ENCODE measurements around the gene KLHL4. TPM values are rescaled to one million over a fixed set of nuclear protein-coding genes. Genes with fewer than 3 reads are reported as not detected.

Gene KLHL4
- total and polyA plus RNA-seq, 2 of the 8 experiments (the other 6 are each of a cell fraction or from before 2014, with no cell fraction given) = 8.8 to 16.0 TPM

- no peak overlapping the region for H2BK5ac ChIP-seq (ENCODE audit: low read depth, low read length)
- no peak overlapping the region for H3K9ac ChIP-seq (replicated peaks in 1 of 4; ENCODE audit: extremely low read depth in 1 of 4, low read depth in 3 of 4, low read length in 3 of 4)
- H3K23me2 ChIP-seq (ENCODE audit: low read depth, low read length) = no peaks in the 10 kb centered on the region
- no peak overlapping the region for H3K56ac ChIP-seq (replicated peaks; ENCODE audit: insufficient read length, low read depth, low read length)
- ChIA-PET POLR2A (ENCODE audit: partially characterized antibody) (no interaction called here), CTCF (ENCODE audit: partially characterized antibody) (no interaction called here)
- no peaks in the 10 kb centered on the region for H4K20me1 ChIP-seq (replicated peaks in 1 of 2; ENCODE audit: control insufficient read depth in 1 of 2, insufficient read depth in 2 of 2, low read length in 2 of 2)
- no peak overlapping the region for H3K4ac ChIP-seq (replicated peaks; ENCODE audit: insufficient read length, low read depth, low read length)
- H3K79me2 ChIP-seq (ENCODE audit: control insufficient read depth in 1 of 2, insufficient read depth in 2 of 2, low read length in 2 of 2) = no peaks in the 10 kb centered on the region
- H3K27ac ChIP-seq (ENCODE audit: low read depth, low read length) = no peak overlapping the region
- no peak overlapping the region for H2BK120ac ChIP-seq (replicated peaks; ENCODE audit: low read depth, low read length)
- no peak overlapping the region for H3K23ac ChIP-seq (ENCODE audit: insufficient read length)
- no peak overlapping the region for H2BK12ac ChIP-seq (ENCODE audit: low read depth, low read length)
- H3K9me3 ChIP-seq (ENCODE audit: insufficient read depth in 2 of 2, low read depth in 1 of 2, low read length in 1 of 2) = no peaks in the 10 kb centered on the region
- H3K27me3 ChIP-seq (replicated peaks in 1 of 4; ENCODE audit: control insufficient read depth in 3 of 4, extremely low read depth in 1 of 4, insufficient read depth in 3 of 4, low read length in 3 of 4) = no peaks in the 10 kb centered on the region
- H2AFZ ChIP-seq (ENCODE audit: low read length) = no peak overlapping the region
- H3K14ac ChIP-seq (ENCODE audit: insufficient read length) = no peak overlapping the region
- H3K79me1 ChIP-seq (ENCODE audit: low read depth, low read length) = no peaks in the 10 kb centered on the region
- TF ChIP-seq JUN (IDR thresholded peaks at IDR 0.05; ENCODE audit: low read depth, low read length) (no peak), BACH1 (IDR thresholded peaks at IDR 0.05; ENCODE audit: low read length) (no peak), PHF8 (conservative IDR thresholded peaks at IDR 0.05; ENCODE audit: low read depth, low read length) (no peak), SIX5 (IDR thresholded peaks at IDR 0.05; ENCODE audit: low read depth, low read length) (no peak), KDM5A (IDR thresholded peaks at IDR 0.05; ENCODE audit: low read length) (no peak), TAF1 (IDR thresholded peaks at IDR 0.05; ENCODE audit: low read depth, low read length) (no peak), CBX8 (IDR thresholded peaks at IDR 0.05; ENCODE audit: borderline replicate concordance, low read depth, low read length) (no peak), ATF2 (IDR thresholded peaks at IDR 0.05; ENCODE audit: low read length) (no peak), SUZ12 (IDR thresholded peaks at IDR 0.05; ENCODE audit: low read length) (no peak), GTF2F1 (IDR thresholded peaks at IDR 0.05; ENCODE audit: borderline replicate concordance, low read depth, low read length) (no peak), SAP30 (IDR thresholded peaks at IDR 0.05; ENCODE audit: insufficient read depth, insufficient replicate concordance, low read length) (no peak), MAFK (IDR thresholded peaks at IDR 0.05; ENCODE audit: low read depth, low read length) (no peak)
- FAIRE-seq = no peak
- H2AK5ac ChIP-seq (ENCODE audit: low read depth, low read length) = no peak overlapping the region
- 86% methylated on average over 6 of the region's 6 CpGs; no CpG with 5 or more reads in 1 of the 2 experiments for WGBS, 2 experiments (ENCODE audit: extremely low coverage in 1 of 2, insufficient coverage in 1 of 2, insufficient read length in 1 of 2, insufficient replicate concordance in 2 of 2, low coverage in 1 of 2, low lambda C conversion rate in 2 of 2, missing lambda C conversion rate in 1 of 2)
- H2BK20ac ChIP-seq (ENCODE audit: low read length) = no peak overlapping the region
- H2BK15ac ChIP-seq (ENCODE audit: low read length) = no peak overlapping the region
- no peak overlapping the region for H4K5ac ChIP-seq (ENCODE audit: insufficient read length, low read depth, low read length)
- H3K4me3 ChIP-seq (ENCODE audit: extremely low read depth in 1 of 4, insufficient read depth in 2 of 4, low read depth in 3 of 4, low read length in 4 of 4) = no peak overlapping the region
- H3K4me2 ChIP-seq (ENCODE audit: insufficient read depth in 1 of 2, low read depth in 2 of 2, low read length in 2 of 2) = no peak overlapping the region
- no peaks in the 10 kb centered on the region for H3K36me3 ChIP-seq (ENCODE audit: control insufficient read depth in 2 of 4, insufficient read depth in 4 of 4, low read length in 3 of 4)
- no peak overlapping the region for H4K8ac ChIP-seq (ENCODE audit: extremely low read depth, insufficient read depth, low read length)
- no peak for DNase-seq (ENCODE audit: low read depth in 1 of 2, low spot score in 2 of 2)
- no peak overlapping the region for H3K18ac ChIP-seq (ENCODE audit: extremely low read depth, low read length)
- no peaks in the 10 kb centered on the region for H3K4me1 ChIP-seq (replicated peaks in 1 of 4; ENCODE audit: control insufficient read depth in 3 of 4, insufficient read depth in 4 of 4, low read length in 3 of 4)
- no peak overlapping the region for H4K91ac ChIP-seq (replicated peaks; ENCODE audit: insufficient read length, low read length)
These were observed 144.2 kb downstream of the KLHL4 start for GRCh38 chrX:87661761-87662160.
